Neural progenitor cell (in vitro differentiated cells): ENCODE results near the gene TSLP. TPM values are rescaled to one million over a fixed set of nuclear protein-coding genes. Genes with fewer than 3 reads are reported as not detected.

Experiments used
- DNase-seq: peaks from one replicate; pipeline ENCODE4 v3.0.0-alpha.2; 2016; ENCODE audit warnings: low spot score
- H2AFZ ChIP-seq: fragments of 200-600 bp; sonication (generic); replicated peaks from 2 replicates; pipeline ENCODE4 v1.6.1; 2016; ENCODE audit warnings: antibody characterized with exemption
- H3F3A ChIP-seq: fragments of 200-600 bp; sonication (generic); 2 replicates; pipeline ENCODE4 v1.6.1; 2016; ENCODE audit warnings: antibody characterized with exemption, low read depth
- H3K27ac ChIP-seq: fragments of 200-600 bp; sonication (generic); 2 replicates; pipeline ENCODE4 v1.5.1; 2016; ENCODE audit warnings: mild to moderate bottlenecking
- H3K27me3 ChIP-seq: fragments of 200-600 bp; sonication (generic); 2 replicates; pipeline ENCODE4 v1.6.1; 2016; ENCODE audit warnings: mild to moderate bottlenecking, moderate library complexity
- H3K36me3 ChIP-seq: fragments of 200-600 bp; sonication (generic); 2 replicates; pipeline ENCODE4 v1.5.1; 2016
- H3K4me1 ChIP-seq: fragments of 200-600 bp; sonication (generic); 2 replicates; pipeline ENCODE4 v1.6.1; 2016; ENCODE audit warnings: mixed run types
- H3K4me2 ChIP-seq: fragments of 200-600 bp; sonication (generic); 2 replicates; pipeline ENCODE4 v1.6.1; 2016
- H3K4me3 ChIP-seq: fragments of 200-600 bp; sonication (generic); 2 replicates; pipeline ENCODE4 v1.5.1; 2016
- H3K79me2 ChIP-seq: fragments of 200-600 bp; sonication (generic); 2 replicates; pipeline ENCODE4 v1.6.1; 2016; ENCODE audit warnings: low read depth
- H3K9ac ChIP-seq: fragments of 200-600 bp; sonication (generic); 2 replicates; pipeline ENCODE4 v1.6.1; 2016
- H3K9me3 ChIP-seq: fragments of 200-600 bp; sonication (generic); 2 replicates; pipeline ENCODE4 v1.5.1; 2016; ENCODE audit warnings: low read depth
- H4K20me1 ChIP-seq: fragments of 200-600 bp; sonication (generic); 2 replicates; pipeline ENCODE4 v1.6.1; 2016; ENCODE audit warnings: low read depth
- H3K27ac Mint-ChIP-seq: 3 replicates; pipeline ENCODE4 v1.8.0; 2021; ENCODE audit warnings: mixed read lengths
- H3K27me3 Mint-ChIP-seq: 2 replicates; pipeline ENCODE4 v1.8.0; 2022; ENCODE audit warnings: low read depth, mild to moderate bottlenecking, inconsistent platforms, moderate library complexity, mixed read lengths; ENCODE audit not compliant: insufficient read depth
- H3K36me3 Mint-ChIP-seq: 3 replicates; pipeline ENCODE4 v1.8.0; 2021; ENCODE audit warnings: mixed read lengths
- H3K4me1 Mint-ChIP-seq: 3 replicates; pipeline ENCODE4 v1.8.0; 2021; ENCODE audit warnings: mixed read lengths
- H3K4me3 Mint-ChIP-seq: 3 replicates; pipeline ENCODE4 v1.8.0; 2021; ENCODE audit warnings: mild to moderate bottlenecking, moderate library complexity, mixed read lengths
- H3K9me3 Mint-ChIP-seq: 3 replicates; pipeline ENCODE4 v1.8.0; 2020; ENCODE audit warnings: mixed read lengths
- EZH2 ChIP-seq: fragments of 200-600 bp; sonication (generic); IDR thresholded peaks from 2 replicates; pipeline ENCODE4 v1.6.1; 2017; ENCODE audit warnings: antibody characterized with exemption, mild to moderate bottlenecking, moderate library complexity
- EZH2phosphoT487 ChIP-seq: fragments of 200-600 bp; sonication (generic); IDR thresholded peaks from 2 replicates; pipeline ENCODE4 v1.6.1; 2017; ENCODE audit warnings: antibody characterized with exemption
- total RNA-seq: library from RNA; depleted of rRNA; stranded (reverse); fragments of >200 nt; gene quantifications from 2 replicates; pipeline ENCODE4 v1.2.3, GENCODE V29; 2015; ENCODE audit warnings: low replicate concordance
- TF ChIP-seq, protein P1 (sequence below): fragments of 200-600 bp; sonication (generic); IDR thresholded peaks from 2 replicates; pipeline ENCODE4 v1.5.1; 2017; ENCODE audit warnings: antibody characterized with exemption, mild to moderate bottlenecking

The TSLP gene
- total RNA-seq, 1 donor from 2014 or later, result not detected

- H3K36me3 Mint-ChIP-seq, result no peaks in the 10 kb centered on the region
Observed at GRCh38 chr5:111074244-111074643, 2.7 kb downstream of the TSLP start.

DNA sequence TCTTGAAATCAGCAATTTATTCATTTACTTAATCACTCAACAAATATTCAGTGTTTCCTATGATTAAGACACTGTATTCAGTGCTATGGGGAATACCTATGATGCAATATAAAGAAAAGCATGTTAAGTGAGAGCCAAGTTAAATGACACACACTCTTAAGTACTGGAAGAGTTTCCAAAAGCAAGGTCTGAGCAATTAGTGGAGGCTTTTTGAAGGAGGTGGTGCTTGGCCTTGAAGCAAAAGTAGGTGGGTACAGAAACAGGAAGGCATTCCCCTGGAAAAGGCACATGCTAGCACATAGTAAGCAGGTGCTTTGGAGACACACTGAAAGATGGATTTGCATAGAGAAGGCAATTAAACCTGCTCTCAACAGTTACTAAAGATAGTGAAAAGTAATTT, 4.0 kb downstream of the TSLP start:
- no peak overlapping the region for H3K4me2 ChIP-seq

More at GRCh38 chr5:111074244-111074643, 2.7 kb downstream of the TSLP start:
- no peak for DNase-seq
- no peak overlapping the region for H3K9ac ChIP-seq
- Mint-ChIP-seq H3K27ac (no peak overlapping the region), H3K9me3 (no peaks in the 10 kb centered on the region), H3K4me3 (peak overlapping the region; percentile 91), H3K27me3 (peaks cover 42% of the 10 kb centered on the region), H3K4me1 (peaks cover 10% of the 10 kb centered on the region)
- H3K27ac ChIP-seq, result no peak overlapping the region
- H3K79me2 ChIP-seq, result no peaks in the 10 kb centered on the region
- H3F3A ChIP-seq, result peaks cover 4% of the 10 kb centered on the region
- H3K4me2 ChIP-seq, result no peak overlapping the region
- H2AFZ ChIP-seq, result no peak overlapping the region
- H3K9me3 ChIP-seq, result no peaks in the 10 kb centered on the region
- no peaks in the 10 kb centered on the region for H3K36me3 ChIP-seq
- H4K20me1 ChIP-seq, result peaks cover 13% of the 10 kb centered on the region
- no peak overlapping the region for H3K4me3 ChIP-seq
- no peaks in the 10 kb centered on the region for H3K4me1 ChIP-seq
- TF ChIP-seq EZH2 (no peak), EZH2phosphoT487 (no peak)
- TF ChIP-seq, protein P1, sequence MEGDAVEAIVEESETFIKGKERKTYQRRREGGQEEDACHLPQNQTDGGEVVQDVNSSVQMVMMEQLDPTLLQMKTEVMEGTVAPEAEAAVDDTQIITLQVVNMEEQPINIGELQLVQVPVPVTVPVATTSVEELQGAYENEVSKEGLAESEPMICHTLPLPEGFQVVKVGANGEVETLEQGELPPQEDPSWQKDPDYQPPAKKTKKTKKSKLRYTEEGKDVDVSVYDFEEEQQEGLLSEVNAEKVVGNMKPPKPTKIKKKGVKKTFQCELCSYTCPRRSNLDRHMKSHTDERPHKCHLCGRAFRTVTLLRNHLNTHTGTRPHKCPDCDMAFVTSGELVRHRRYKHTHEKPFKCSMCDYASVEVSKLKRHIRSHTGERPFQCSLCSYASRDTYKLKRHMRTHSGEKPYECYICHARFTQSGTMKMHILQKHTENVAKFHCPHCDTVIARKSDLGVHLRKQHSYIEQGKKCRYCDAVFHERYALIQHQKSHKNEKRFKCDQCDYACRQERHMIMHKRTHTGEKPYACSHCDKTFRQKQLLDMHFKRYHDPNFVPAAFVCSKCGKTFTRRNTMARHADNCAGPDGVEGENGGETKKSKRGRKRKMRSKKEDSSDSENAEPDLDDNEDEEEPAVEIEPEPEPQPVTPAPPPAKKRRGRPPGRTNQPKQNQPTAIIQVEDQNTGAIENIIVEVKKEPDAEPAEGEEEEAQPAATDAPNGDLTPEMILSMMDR, result no peak
- peaks cover 76% of the 10 kb centered on the region for H3K27me3 ChIP-seq

GRCh38 chr5:111076091-111076490, 4.6 kb downstream of the TSLP start:
- Mint-ChIP-seq H3K36me3 (no peaks in the 10 kb centered on the region), H3K9me3 (no peaks in the 10 kb centered on the region), H3K27ac (no peak overlapping the region), H3K4me1 (peaks cover 6% of the 10 kb centered on the region), H3K4me3 (no peak overlapping the region), H3K27me3 (peaks cover 28% of the 10 kb centered on the region)
- no peak overlapping the region for H2AFZ ChIP-seq
- no peak overlapping the region for H3K9ac ChIP-seq
- no peak overlapping the region for H3K27ac ChIP-seq
- no peak for DNase-seq
- TF ChIP-seq EZH2phosphoT487 (no peak), EZH2 (no peak)
- TF ChIP-seq, protein P1, result no peak
- no peaks in the 10 kb centered on the region for H3K36me3 ChIP-seq
- H3K4me3 ChIP-seq, result no peak overlapping the region
- H3K79me2 ChIP-seq, result no peaks in the 10 kb centered on the region
- H3F3A ChIP-seq, result peaks cover 4% of the 10 kb centered on the region
- H4K20me1 ChIP-seq, result peaks cover 13% of the 10 kb centered on the region
- peaks cover 65% of the 10 kb centered on the region for H3K27me3 ChIP-seq
- no peak overlapping the region for H3K4me2 ChIP-seq
- no peaks in the 10 kb centered on the region for H3K9me3 ChIP-seq
- no peaks in the 10 kb centered on the region for H3K4me1 ChIP-seq

More for the DNA sequence above, 4.0 kb downstream of the TSLP start:
- no peak for DNase-seq
- H3K4me3 Mint-ChIP-seq, result no peak overlapping the region
- no peak overlapping the region for H3K9ac ChIP-seq
- no peak overlapping the region for H3K27ac Mint-ChIP-seq
- no peak overlapping the region for H2AFZ ChIP-seq
- no peaks in the 10 kb centered on the region for H3K9me3 Mint-ChIP-seq
- peaks cover 4% of the 10 kb centered on the region for H3F3A ChIP-seq
- H3K79me2 ChIP-seq, result no peaks in the 10 kb centered on the region
- H3K36me3 Mint-ChIP-seq, result no peaks in the 10 kb centered on the region
- peaks cover 13% of the 10 kb centered on the region for H4K20me1 ChIP-seq
- no peaks in the 10 kb centered on the region for H3K36me3 ChIP-seq
- H3K4me3 ChIP-seq, result no peak overlapping the region
- H3K9me3 ChIP-seq, result no peaks in the 10 kb centered on the region
- peaks cover 71% of the 10 kb centered on the region for H3K27me3 ChIP-seq
- TF ChIP-seq EZH2phosphoT487, result no peak
- TF ChIP-seq, protein P1, result no peak
- TF ChIP-seq EZH2, result no peak
- no peaks in the 10 kb centered on the region for H3K4me1 ChIP-seq
- H3K27ac ChIP-seq, result no peak overlapping the region
- H3K27me3 Mint-ChIP-seq, result peaks cover 30% of the 10 kb centered on the region
- H3K4me1 Mint-ChIP-seq, result peaks cover 10% of the 10 kb centered on the region
